GM21576 (cell line): Measurements from ENCODE around the gene INHBB.
"Not testable (repeated sequence)": the region's sequence is repeated elsewhere in the genome, so short reads cannot be mapped to it uniquely, and the experiment has no call there.

Source experiments
- ATAC-seq: cut with Tn5 transposase; IDR thresholded peaks from one replicate; pipeline ENCODE4 v1.9.1; 2021; ENCODE audit warnings: mild to moderate bottlenecking, moderate library complexity; ENCODE audit not compliant: unreplicated experiment

INHBB gene

GRCh38 chr2:120376679-120377640 is 31.0 kb downstream of the INHBB start:
- no peak for ATAC-seq

DNA sequence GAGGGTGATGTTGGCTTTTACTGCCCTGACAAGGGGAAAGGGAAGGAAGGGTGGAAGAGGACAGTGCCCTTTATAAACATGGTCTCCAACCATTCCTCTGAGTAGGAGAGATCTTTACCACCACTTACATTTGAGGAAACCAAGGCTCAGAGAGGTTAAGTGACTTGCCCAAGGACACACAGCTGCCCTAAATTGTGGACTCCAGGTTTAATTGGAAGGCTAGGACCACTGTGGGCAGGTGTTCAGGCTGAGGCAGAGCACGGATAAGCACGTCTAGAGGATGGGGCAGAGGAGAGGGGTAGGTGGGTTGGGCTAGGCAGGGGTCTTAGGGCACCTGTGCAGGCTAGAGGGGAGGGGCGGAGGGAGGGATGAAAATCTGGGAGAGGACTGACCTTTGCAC is 32.7 kb downstream of the INHBB start:
- no peak for ATAC-seq

GRCh38 chr2:120379916-120380893 is 34.3 kb downstream of the INHBB start:
- ATAC-seq: no peak

DNA sequence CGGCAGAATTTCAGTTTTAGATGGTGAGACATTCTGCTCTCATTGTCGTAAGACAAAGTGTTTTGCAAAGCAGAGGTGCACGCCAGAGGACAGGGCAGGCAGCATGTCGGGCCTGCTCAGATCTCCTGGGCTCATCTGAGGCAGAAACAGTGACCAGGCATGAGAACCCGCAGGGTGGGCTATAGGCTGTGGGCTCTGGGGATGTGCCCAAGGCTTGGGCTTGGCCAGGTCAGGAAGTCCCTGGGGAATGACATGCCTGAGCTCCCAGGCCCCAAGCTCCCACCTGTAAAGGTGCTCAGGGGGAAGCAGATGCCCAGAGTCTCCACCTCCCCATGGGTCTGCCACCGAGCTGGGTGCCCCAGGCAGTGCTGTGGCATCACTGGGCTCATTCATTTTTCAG is 35.3 kb downstream of the INHBB start:
- no peak for ATAC-seq

GRCh38 chr2:120381661-120382060 is 35.7 kb downstream of the INHBB start:
- ATAC-seq: no peak

DNA sequence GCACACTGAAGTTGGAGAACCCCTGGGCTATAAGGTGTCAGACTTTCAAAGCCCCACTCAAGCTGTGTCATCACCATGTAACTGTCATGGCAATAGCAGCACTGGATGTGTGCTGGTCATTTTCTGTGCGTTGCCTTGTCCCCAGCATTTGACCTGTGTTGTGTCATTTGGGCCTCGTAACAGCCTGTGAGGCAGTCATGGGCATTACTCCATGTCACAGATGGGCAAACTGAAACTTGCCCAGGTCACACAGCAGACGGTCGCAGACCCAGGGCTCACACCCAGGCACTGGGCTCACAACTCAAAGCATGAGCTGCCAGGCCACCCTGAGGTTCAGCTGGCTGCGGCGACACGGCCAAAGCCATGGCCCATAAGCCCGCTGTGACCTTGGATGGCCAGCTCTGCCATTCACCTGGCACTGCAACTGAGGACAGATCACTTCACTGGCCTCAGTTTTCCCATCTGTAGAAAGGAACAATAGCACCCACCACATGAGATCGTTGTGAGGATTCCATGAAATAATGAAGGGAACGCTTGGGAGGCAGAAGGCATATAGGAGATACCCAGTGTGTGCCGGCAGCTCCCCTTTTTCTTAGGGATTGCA is 36.7 kb downstream of the INHBB start:
- ATAC-seq: no peak

GRCh38 chr2:120383191-120383590 is 37.3 kb downstream of the INHBB start:
- ATAC-seq: no peak

DNA sequence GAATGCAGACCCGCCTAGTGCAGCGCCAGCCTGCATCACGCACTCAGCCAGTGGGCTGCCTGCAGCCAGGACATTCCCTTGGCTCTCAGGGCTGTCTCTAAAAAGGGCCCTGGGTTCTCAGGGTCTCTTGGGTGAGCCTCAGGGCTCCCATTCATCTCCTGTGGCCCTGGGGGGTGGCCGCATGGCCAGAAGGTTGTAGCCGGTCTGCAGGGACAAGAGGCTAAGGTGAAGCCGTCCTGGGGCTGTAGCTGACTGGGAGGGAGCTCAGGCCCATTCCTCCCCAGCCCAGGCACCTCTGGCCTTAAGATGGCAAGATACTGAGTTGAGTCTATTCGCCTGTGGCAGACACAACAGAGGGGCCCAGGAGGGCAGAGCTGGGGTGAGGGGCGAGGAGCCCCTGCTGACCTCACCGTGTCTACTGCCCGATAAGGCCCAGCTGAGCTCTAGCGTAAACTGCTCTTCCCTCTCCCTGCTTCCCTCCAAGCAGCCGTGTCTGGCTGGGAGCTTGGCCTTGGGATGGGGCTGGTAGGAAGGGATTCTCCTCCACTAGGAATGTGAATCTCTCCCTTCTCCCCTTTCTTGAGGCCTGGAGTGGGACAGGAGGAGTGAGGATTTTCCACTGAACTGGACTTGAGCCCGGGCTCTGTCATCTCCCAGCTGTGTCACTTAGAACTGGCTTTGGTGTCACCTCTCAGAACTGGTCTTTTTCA is 37.9 kb downstream of the INHBB start:
- no peak for ATAC-seq

- ATAC-seq: no peak
These were observed 38.8 kb downstream of the INHBB start for GRCh38 chr2:120384486-120385354.

GRCh38 chr2:120385355-120386127 is 39.6 kb downstream of the INHBB start:
- ATAC-seq: no peak

- no peak for ATAC-seq
These were observed 42.5 kb downstream of the INHBB start for GRCh38 chr2:120388222-120389035.

DNA sequence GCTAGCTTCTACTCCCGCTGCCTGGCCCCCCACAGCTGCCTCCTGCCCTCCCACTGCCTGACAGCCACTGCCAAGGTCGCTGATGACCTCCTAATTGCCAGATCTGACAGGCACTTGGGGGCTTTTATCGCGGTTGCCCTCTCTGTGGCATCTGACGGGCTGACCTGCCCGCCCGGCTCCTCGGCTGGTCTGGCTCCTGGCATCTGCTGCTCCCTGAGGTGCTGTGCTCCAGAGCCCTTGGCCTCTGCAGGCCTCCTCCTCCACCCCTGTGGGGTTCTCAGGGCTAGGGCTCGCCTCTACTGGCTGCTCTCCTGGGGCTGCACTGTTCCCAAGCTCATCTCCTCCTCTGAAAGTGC is 43.1 kb downstream of the INHBB start:
- no peak for ATAC-seq

- no peak for ATAC-seq
These were observed 44.6 kb downstream of the INHBB start for GRCh38 chr2:120390381-120391055.

GRCh38 chr2:120391382-120391781 is 45.4 kb downstream of the INHBB start:
- not testable (repeated sequence) for ATAC-seq

DNA sequence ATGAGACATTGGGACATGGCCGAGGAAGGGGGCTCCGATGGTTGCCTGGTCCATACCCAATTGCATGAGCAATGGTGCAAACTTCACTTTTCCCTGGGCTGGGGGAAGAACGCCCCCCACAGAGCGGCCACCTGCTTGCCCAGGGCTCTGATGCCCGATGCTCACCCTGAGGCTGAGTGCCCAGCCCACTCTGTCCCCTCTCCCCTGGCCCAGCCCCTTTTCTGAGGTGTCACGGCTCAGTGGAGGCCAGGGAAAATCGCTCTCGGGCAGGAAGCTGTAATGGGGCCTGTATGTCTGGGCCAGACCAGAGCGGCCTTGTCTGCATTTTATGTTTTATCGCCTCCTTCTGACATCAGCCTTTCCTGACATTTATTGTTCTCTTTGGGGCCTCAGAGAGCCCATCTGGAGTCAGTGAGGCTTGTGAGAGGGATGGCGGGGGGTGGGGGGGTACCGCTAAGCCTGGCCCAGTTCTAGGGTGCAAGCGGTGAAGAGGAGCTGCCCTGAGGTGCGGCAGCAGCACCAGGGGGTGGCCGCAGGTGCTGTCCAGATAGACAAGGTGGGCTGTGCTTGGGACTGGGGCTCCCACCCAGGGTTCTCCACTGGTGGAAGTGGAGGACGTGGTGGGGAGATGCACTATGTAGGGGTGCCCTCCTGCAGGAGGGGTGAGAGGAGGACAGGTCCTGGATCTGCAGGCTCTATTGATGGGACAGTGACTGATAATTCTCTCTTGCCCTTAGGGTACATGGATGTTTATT is 46.2 kb downstream of the INHBB start:
- no peak for ATAC-seq

GRCh38 chr2:120392923-120393322 is 47.0 kb downstream of the INHBB start:
- ATAC-seq: no peak

- no peak for ATAC-seq
These were observed 47.5 kb downstream of the INHBB start for GRCh38 chr2:120393456-120393855.
